HG03097 (cell line): ENCODE data around the gene RAP1A.

ENCODE experiments used
- ATAC-seq: cut with Tn5 transposase; IDR thresholded peaks from one replicate; pipeline ENCODE4 v1.9.1; 2021; ENCODE audit not compliant: unreplicated experiment, low FRiP score

RAP1A gene

DNA sequence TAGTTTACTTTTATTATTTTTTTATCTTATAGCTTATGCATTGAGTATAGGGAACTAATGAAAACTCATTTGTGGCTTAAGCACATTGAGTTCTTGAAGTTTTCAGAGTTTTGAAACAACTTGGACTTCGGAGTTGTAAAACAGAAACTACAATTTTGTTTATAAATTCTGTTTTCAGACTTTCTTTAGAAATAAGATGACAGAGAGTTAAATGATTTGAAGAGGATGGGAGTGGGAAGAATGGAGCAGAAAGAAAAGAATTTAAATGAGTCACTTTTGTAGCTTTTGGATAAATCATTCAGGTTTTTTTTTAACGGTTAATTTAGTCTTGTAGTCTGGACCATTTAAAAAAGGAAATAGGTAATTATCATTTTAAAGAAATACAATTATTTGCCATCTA, 87.3 kb downstream of the RAP1A start:
- no peak for ATAC-seq

- no peak for ATAC-seq
These were observed 88.3 kb downstream of the RAP1A start for GRCh38 chr1:111707906-111708305.

- no peak for ATAC-seq
These were observed 90.4 kb downstream of the RAP1A start for GRCh38 chr1:111709986-111710385.

GRCh38 chr1:111716333-111716732, 96.7 kb downstream of the RAP1A start:
- no peak for ATAC-seq

GRCh38 chr1:111717450-111717849, 97.9 kb downstream of the RAP1A start:
- no peak for ATAC-seq

DNA sequence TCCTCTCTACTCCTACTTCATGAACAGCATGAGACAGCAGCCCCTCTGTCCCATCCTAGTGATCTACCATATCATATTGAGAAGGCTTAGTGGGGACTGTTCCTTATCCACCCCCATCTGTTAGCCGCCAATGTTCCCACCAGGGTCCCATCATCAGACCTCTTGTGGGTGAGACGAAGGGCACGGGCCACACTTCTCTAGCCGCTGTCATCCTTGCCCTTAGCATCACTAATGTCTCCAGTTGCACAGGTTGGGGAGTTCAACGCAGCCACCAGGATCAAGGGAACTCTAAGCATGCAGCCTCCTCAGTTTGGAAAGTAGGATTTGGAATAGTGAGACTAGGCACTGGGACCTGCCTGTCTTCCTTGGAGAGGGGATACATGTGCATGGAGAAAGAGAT, 99.5 kb downstream of the RAP1A start:
- no peak for ATAC-seq

- ATAC-seq = no peak
These were observed 100.1 kb downstream of the RAP1A start for GRCh38 chr1:111719674-111720132.

- no peak for ATAC-seq
These were observed 100.8 kb downstream of the RAP1A start for GRCh38 chr1:111720274-111720976.

GRCh38 chr1:111720977-111721786, 101.6 kb downstream of the RAP1A start:
- no peak for ATAC-seq

- ATAC-seq = no peak
These were observed 103.7 kb downstream of the RAP1A start for GRCh38 chr1:111723091-111723806.

DNA sequence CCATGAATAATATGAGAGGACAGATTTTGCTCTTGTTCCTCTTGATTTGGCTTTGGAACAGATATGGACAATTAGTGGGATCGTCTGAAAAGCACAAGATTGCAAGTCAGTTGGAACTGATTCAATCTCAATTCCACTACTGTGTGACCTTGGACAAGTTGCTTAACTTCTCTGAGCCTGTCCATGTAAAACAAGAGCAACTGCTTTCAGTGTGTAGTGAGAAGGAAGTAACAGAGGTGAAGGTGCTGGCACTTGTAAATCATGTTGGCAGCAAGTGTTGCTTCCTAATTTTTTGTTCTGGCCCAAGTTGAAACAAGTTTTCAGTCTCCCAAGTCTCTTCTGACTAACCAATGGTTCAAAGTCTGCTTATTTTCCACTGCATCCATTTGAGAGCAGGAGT, 104.3 kb downstream of the RAP1A start:
- ATAC-seq = no peak

DNA sequence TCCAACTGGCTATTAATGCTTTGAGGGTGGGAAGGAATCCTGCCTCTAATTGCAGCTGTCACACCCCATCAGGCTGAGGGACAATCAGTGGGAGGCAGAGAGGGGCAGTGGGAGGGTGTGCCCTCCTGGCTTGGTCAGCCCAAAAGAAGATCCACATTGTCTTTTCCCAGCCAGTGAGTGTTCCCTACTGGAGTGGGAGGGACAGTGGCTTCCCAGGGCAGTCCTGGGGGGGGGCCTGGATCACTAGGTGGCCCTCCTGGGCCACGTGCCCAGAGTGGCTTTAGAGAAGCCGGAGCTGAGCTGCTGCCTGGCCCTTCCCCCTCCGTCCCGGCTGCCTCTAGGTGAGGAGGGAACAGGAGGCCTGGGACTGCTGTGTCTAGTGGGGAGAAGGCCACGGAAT, 105.6 kb downstream of the RAP1A start:
- no peak for ATAC-seq

- ATAC-seq = no peak
These were observed 107.5 kb downstream of the RAP1A start for GRCh38 chr1:111727056-111727455.

DNA sequence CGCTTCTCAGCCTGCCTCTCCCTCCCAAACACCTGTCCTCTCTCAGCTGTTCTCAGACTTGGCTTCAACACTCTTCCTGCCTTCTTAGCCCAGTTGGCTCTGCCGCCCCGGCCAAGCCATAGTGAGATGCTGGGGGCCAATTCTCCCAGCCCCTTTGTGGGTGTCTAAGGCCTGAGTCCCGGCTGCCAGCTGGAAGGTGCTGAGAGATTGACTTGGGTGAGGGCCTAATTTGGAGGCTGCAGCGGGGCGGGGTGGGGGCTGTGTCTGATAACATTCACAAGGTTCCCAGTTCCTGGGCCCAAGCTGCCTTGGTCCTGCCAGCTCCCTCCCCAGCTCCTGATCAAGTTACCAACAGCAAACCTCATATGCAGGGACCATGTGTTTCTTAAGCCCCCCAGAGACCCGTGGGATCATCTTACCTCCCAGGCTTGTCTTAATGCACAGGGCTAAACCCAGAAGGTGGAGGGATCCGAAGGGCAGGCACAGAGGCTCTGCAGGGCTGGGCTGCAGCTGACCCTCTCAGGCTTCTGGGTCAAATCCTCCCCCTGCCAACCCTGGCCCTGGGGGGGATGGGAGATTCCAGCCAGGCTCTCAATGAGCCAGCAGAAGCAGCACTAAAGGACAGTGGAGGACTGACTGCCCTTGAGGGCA, 109.8 kb downstream of the RAP1A start:
- no peak for ATAC-seq

DNA sequence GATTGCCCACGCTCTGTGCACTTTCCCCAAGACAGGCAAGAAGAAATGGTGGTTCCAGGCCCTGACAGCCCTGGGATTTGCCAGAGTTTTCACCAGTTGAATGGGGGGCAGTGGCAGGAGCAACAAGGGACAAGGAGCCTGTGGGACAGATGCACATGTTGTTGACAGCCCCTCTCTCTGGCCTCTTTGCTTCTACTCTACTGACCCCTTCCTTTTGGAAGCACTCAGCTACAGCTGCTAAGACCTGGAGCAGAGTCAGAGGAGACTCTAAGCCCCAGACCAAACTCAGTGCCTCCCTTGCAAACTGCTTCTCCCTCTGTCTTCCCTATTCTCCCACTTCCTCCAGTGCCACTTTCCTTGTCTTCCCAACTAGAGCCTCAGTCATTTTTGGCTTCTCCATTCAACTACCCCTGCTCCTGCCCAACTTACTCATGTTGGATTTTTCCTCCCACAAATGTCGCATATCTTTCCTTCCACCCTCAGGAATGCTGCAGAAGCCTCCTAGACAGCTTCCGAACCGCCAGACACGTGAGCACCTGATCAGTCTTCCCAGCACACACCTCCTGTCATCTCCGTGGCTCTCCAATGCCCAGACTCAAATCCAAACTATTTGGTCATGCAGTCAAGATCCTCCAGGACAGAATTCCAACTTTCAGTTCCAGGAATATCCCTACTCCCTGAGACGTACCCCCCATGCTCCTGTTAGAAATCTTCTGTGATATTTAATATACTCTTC, 110.5 kb downstream of the RAP1A start:
- ATAC-seq = no peak

DNA sequence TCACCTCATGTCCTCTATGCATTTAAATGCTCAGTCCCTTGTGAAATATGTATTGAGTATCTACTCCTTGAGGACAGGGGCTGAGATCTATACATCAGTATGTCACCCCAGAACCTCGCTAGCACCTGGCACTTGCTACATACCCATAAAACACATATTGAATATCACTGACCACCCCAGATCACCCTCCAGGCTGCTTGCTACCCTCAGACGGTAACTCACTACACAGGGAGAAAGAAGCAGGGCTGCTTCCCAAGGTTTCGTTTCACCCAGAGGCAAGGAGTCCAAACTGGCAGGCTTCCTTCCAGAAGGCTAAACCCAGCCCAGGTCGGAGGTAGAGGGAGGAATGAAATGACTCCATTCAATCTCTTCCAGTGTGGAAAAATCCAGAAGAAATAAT, 111.1 kb downstream of the RAP1A start:
- ATAC-seq = no peak

GRCh38 chr1:111731956-111732355, 112.4 kb downstream of the RAP1A start:
- no peak for ATAC-seq

DNA sequence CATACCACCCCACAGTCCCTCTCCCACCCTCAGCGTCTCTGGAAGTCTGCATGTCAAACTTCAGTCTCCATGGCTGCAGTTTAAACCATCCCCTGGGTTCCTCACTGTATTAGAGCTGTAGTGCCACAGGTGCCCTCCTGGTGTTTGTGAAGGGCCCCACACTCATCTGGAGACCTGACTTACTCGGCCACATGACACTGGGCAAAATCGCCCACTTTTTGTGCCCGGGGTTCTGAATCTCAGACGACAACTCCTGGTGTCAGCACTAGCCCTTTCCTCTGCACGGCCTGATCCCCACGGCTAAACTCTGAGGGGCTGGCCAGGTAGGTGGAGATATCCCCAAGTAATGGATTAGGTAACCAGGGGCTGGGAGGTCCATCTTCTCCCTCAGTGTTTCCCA, 113.1 kb downstream of the RAP1A start:
- ATAC-seq = no peak

- no peak for ATAC-seq
These were observed 113.8 kb downstream of the RAP1A start for GRCh38 chr1:111733183-111733991.
